Pancreas (tissue), 10 donors: Measurements from ENCODE around the gene ANK2. TPM values are rescaled to one million over a fixed set of nuclear protein-coding genes. Genes with fewer than 3 reads are reported as not detected.
"Not testable (repeated sequence)": the region's sequence is repeated elsewhere in the genome, so short reads cannot be mapped to it uniquely, and the experiment has no call there.

Source experiments
- ATAC-seq, 4 donors: fragments of 200-7000 bp; cut with Tn5 transposase; one replicate each; pipeline versions ENCODE4 v1.8.0 to v1.9.1; 2020; ENCODE audit warnings: mild to moderate bottlenecking in 4 of 4, moderate library complexity in 4 of 4
- DNase-seq, 6 donors: peaks; one replicate each; pipeline ENCODE4 v3.0.0-alpha.2; 2020
- FAIRE-seq: peaks from 2 replicates; lab custom pipeline; 2012; peaks lifted over from hg19 to GRCh38; lab: Jason Lieb, UNC
- H3K27ac ChIP-seq, 4 donors: fragments of 200-600 bp; sonication (generic); 1 replicate in 3 of 4; 2 replicates in 1 of 4; pipeline versions ENCODE4 v1.5.0 to v1.8.0; 2020
- H3K27me3 ChIP-seq, 4 donors: fragments of 200-600 bp; one replicate each; pipeline ENCODE4 v1.8.0; 2021
- H3K36me3 ChIP-seq, 3 donors: fragments of 200-600 bp; sonication (generic) in 1 of 3; one replicate each; pipeline versions ENCODE4 v1.5.0 to v1.8.0; 2020 to 2021
- H3K4me1 ChIP-seq, 3 donors: fragments of 200-600 bp; one replicate each; pipeline ENCODE4 v1.8.0; 2021
- H3K4me3 ChIP-seq, 4 donors: fragments of 200-600 bp; sonication (generic) in 2 of 4; one replicate each; pipeline versions ENCODE4 v1.5.0 to v1.8.0; 2020 to 2021
- H3K9me3 ChIP-seq, 4 donors: fragments of 200-600 bp; one replicate each; pipeline ENCODE4 v1.8.0; 2021
- WGBS, 2 donors: extraction: QIAGEN DNeasy Blood & Tissue Kit; methylation state at CpG; one replicate each; pipeline ENCODE4 v1.1.7; 2013; 5-methylcytosine and 5-hydroxymethylcytosine counted together
- intact Hi-C, 3 donors: fragments of 100-400 bp; cut with DNase I; formaldehyde crosslinking; loops; one replicate each; pipeline versions ENCODE4 v1.11.1 to v1.14.2; 2022
- polyA plus RNA-seq, 2 donors: library from polyadenylated mRNA; stranded (reverse); fragments of 200-250 nt; gene quantifications; one replicate each; pipeline ENCODE4 v1.2.3, GENCODE V29; 2013
- total RNA-seq, 6 donors: library from RNA; stranded (reverse); fragmentation: NEBNext Ultra II Directional in 4 of 6; extraction: Animal tissue kit (Norgen Biotek cat#: 25700) in 4 of 6; gene quantifications; one replicate each; pipeline versions ENCODE4 v1.2.1 to v1.2.4, GENCODE V29; 2021 to 2023
- TF ChIP-seq, protein P1 (sequence below), 4 donors: fragments of 200-600 bp; sonication (generic) in 3 of 4; IDR thresholded peaks; one replicate each; pipeline versions ENCODE4 v1.5.0 to v1.8.0; 2021; ENCODE audit warnings: antibody characterized with exemption in 4 of 4
- donor health status: healthy with polysubstance abuse.
- donor health status: DM: no; HTN: no; CAD: no; lungs with moderate emphysema.
- donor health status: DM: no; HTN: no; CAD: no.
- donor health status: control.
- donor health status: control.
- donor health status: Bipolar disorder and iron deficiency.
- donor health status: DM: yes; HTN: yes; CAD: no.
- donor health status: DM: no; HTN: no; CAD: no.
- donor health status: DM: no; HTN: no; CAD: no.
- donor health status: DM: yes; HTN: yes; CAD: no.

ANK2 gene
- total and polyA plus RNA-seq, 8 donors = 1.0 to 4.2 (median 2.7) TPM

DNA sequence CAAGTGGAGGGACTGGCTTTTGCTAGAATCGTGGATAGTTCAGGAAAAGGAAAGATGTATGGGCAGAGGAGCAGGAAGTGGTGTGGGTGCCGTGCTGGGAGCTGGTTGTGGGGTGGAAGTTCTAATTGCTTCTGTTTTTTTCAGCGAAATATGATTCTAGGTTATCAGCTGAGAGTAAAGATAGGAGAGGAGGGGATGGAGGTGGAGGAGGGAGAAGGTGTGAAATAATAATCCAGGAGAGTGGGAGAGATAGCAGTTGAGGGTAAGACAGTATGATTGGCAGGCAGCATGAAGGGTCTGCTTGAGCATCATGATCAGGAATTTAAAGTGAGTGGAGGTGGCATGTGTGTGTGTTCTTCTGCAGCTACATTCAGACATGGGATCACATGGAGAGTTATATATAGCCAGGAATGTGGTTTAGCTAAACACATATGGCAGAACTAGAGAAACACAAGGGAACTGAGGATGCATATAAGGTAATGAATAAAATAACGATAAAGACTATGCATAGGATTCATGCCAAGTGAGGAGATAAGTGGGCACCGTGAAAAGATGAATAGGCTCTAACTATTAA, 133.7 kb downstream of the ANK2 start:
- Histone ChIP-seq H3K9me3 (no peaks in the 10 kb centered on the region), H3K4me3 (no peak overlapping the region), H3K27ac (no peak overlapping the region), H3K27me3 (no peaks in the 10 kb centered on the region), H3K36me3 (no peaks in the 10 kb centered on the region), H3K4me1 (no peaks in the 10 kb centered on the region)
- DNase-seq = no peak
- intact Hi-C loops = no loop called here
- TF ChIP-seq, protein P1, sequence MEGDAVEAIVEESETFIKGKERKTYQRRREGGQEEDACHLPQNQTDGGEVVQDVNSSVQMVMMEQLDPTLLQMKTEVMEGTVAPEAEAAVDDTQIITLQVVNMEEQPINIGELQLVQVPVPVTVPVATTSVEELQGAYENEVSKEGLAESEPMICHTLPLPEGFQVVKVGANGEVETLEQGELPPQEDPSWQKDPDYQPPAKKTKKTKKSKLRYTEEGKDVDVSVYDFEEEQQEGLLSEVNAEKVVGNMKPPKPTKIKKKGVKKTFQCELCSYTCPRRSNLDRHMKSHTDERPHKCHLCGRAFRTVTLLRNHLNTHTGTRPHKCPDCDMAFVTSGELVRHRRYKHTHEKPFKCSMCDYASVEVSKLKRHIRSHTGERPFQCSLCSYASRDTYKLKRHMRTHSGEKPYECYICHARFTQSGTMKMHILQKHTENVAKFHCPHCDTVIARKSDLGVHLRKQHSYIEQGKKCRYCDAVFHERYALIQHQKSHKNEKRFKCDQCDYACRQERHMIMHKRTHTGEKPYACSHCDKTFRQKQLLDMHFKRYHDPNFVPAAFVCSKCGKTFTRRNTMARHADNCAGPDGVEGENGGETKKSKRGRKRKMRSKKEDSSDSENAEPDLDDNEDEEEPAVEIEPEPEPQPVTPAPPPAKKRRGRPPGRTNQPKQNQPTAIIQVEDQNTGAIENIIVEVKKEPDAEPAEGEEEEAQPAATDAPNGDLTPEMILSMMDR (IDR thresholded peaks at IDR 0.05) = no peak
- no peak for FAIRE-seq
- ATAC-seq = no peak
- WGBS, 2 donors = 46 to 49% methylated on average over 5 of the region's 5 CpGs

DNA sequence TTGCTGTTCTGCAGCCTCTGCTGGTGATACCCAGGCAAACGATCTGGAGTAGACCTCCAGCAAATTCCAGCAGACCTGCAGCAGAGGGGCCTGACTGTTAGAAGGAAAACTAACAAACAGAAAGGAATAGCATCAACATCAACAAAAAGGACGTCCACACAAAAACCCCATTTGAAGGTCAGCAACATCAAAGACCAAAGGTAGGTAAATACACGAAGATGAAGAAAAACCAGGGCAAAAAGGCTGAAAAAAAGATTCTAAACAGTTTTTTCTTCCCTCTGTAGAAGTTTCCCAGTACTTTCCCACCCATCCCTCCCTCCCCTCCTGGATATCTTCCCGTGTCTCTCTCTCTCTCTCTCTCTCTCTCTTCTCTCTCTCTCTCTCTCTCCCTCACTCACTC, 136.8 kb downstream of the ANK2 start:
- ATAC-seq, H3K9me3 ChIP-seq, H3K4me1 ChIP-seq, FAIRE-seq, DNase-seq, H3K27me3 ChIP-seq, intact Hi-C loops, H3K27ac ChIP-seq, H3K36me3 ChIP-seq, H3K4me3 ChIP-seq: not testable (repeated sequence)
- WGBS, 2 donors = 19 to 22% methylated on average over 4 of the region's 4 CpGs

DNA sequence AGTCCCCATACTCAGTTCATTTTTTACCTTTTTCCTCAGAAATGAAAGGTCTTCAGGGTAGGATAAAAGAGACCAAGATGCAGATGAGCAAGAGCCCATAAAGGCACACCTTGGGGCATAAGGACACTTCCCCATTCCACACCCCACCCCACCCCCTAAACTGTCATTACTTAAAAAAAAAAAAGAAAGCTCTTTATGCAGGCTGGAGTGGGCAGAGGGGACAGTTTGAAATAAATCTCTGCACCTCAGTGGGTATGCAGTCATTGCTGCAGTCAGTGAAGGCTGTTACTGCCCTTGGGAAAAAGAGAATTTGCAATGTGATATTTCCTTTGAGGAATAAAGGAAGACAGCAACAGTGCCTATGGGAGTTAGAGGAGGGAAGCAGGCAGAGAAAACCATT, 137.5 kb downstream of the ANK2 start:
- DNase-seq (no peak), FAIRE-seq (no peak), ATAC-seq (no peak)
- TF ChIP-seq, protein P1 (IDR thresholded peaks at IDR 0.05) = no peak
- Histone ChIP-seq H3K4me1 (no peaks in the 10 kb centered on the region), H3K9me3 (no peaks in the 10 kb centered on the region), H3K4me3 (no peak overlapping the region), H3K27me3 (no peaks in the 10 kb centered on the region), H3K36me3 (no peaks in the 10 kb centered on the region), H3K27ac (no peak overlapping the region)
- intact Hi-C loops = no loop called here

DNA sequence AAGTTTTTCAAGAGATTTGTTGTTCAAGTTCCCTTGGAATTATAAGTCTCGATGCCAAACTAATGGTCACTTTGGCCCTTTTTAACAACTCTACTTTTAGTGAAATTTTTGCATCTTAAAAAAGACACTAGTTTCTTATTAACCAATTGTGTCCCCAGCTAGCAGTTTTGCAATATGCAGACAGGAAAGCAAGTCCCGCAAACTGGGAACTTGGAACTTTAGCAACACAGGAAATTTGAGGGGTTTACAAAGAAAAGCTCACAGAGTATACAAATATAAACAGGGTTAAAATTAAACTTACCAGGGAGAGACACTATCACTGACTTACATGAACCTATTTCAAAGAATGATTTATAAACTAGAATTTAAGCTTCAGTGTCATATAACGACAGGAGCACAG, 137.9 kb downstream of the ANK2 start:
- no peak overlapping the region for H3K27ac ChIP-seq
- H3K27me3 ChIP-seq = no peaks in the 10 kb centered on the region
- TF ChIP-seq, protein P1 (IDR thresholded peaks at IDR 0.05) = no peak
- intact Hi-C loops = no loop called here
- FAIRE-seq (no peak), ATAC-seq (no peak), DNase-seq (no peak)
- H3K4me3 ChIP-seq = no peak overlapping the region
- no peaks in the 10 kb centered on the region for H3K36me3 ChIP-seq
- no peaks in the 10 kb centered on the region for H3K9me3 ChIP-seq
- H3K4me1 ChIP-seq = no peaks in the 10 kb centered on the region
- 80 to 83% methylated on average over 3 of the region's 3 CpGs for WGBS, 2 donors

DNA sequence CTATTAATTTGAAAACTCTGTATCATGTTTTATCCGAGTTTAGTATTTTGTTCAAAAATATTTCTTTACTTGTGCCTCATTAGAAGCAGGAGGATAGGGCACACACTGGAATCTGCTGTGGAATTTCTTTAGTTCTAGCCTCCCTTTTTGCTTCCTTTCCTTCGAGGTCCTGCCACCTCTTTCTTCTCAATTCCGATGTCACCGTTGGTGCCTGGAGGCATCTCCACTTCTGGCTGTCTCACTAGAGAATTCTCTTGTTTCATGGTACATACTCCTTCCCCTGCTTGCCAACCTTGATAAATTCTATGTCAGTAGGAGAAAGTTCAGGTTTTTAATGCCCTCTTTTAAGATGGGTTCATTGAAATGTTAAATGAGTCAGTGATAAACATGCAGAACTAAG, 140.1 kb downstream of the ANK2 start:
- ATAC-seq (no peak), FAIRE-seq (no peak), DNase-seq (no peak)
- Histone ChIP-seq H3K27me3 (no peaks in the 10 kb centered on the region), H3K27ac (no peak overlapping the region), H3K4me3 (no peak overlapping the region), H3K36me3 (no peaks in the 10 kb centered on the region), H3K4me1 (no peaks in the 10 kb centered on the region), H3K9me3 (no peaks in the 10 kb centered on the region)
- 64 to 84% methylated on average over 4 of the region's 4 CpGs for WGBS, 2 donors
- intact Hi-C loops = no loop called here
- TF ChIP-seq, protein P1 (IDR thresholded peaks at IDR 0.05) = no peak
